Ovary (tissue), 9 donors: ENCODE results near the gene RPS6KA3. TPM values are rescaled to one million over a fixed set of nuclear protein-coding genes. Genes with fewer than 3 reads are reported as not detected.

Experiments used
- DNase-seq, 5 donors: peaks; one replicate each; pipeline ENCODE4 v3.0.0-alpha.2; 2019 to 2020
- H3K27ac ChIP-seq, 2 donors: fragments of 200-600 bp; one replicate each; pipeline versions ENCODE4 v1.5.1 to v1.8.0; 2019 to 2022
- H3K27me3 ChIP-seq: fragments of 200-600 bp; one replicate; pipeline ENCODE4 v1.8.0; 2022
- H3K36me3 ChIP-seq: fragments of 200-600 bp; sonication (generic); one replicate; pipeline ENCODE4 v1.5.1; 2019
- H3K4me1 ChIP-seq: one replicate; pipeline ENCODE4 v1.8.1; 2013; ENCODE audit warnings: mild to moderate bottlenecking, moderate library complexity; ENCODE audit not compliant: insufficient read depth
- H3K4me3 ChIP-seq: fragments of 200-600 bp; sonication (generic); one replicate; pipeline ENCODE4 v1.5.1; 2017
- H3K9me3 ChIP-seq, 2 donors: fragments of 200-600 bp in 1 of 2; sonication (generic) in 1 of 2; one replicate each; pipeline versions ENCODE4 v1.5.1 to v1.8.1; 2013 to 2019; ENCODE audit warnings: mild to moderate bottlenecking in 1 of 2, moderate library complexity in 1 of 2
- CTCF ChIP-seq, 3 donors: fragments of 450-650 bp in 2 of 3; fragments of 200-600 bp in 1 of 3; IDR thresholded peaks; one replicate each; pipeline versions ENCODE4 v1.5.1 to v1.8.0; 2016 to 2022; ENCODE audit warnings: antibody characterized with exemption in 3 of 3, mild to moderate bottlenecking in 1 of 3
- EP300 ChIP-seq: sonication (generic); formaldehyde crosslinking; IDR thresholded peaks from one replicate; pipeline ENCODE4 v1.6.1; 2017; ENCODE audit warnings: antibody characterized with exemption
- POLR2A ChIP-seq: fragments of 450-650 bp; IDR thresholded peaks from one replicate; pipeline ENCODE4 v1.6.1; 2017; ENCODE audit warnings: antibody characterized with exemption, mild to moderate bottlenecking, moderate library complexity
- WGBS, 3 donors: extraction: QIAGEN DNeasy Blood & Tissue Kit in 1 of 3; methylation state at CpG; one replicate each; pipeline versions ENCODE4 v1.1.5 to v1.1.7; 2013 to 2017; 5-methylcytosine and 5-hydroxymethylcytosine counted together
- intact Hi-C, 4 donors: fragments of 100-400 bp; cut with DNase I; formaldehyde crosslinking; loops; one replicate each; pipeline versions ENCODE4 v1.11.0 to v1.15.1; 2022 to 2023
- polyA plus RNA-seq, 2 donors: library from polyadenylated mRNA; stranded (reverse); fragments of 200-250 nt in 1 of 2; fragments of 350-450 nt in 1 of 2; fragmentation: Illumina TruSeq in 1 of 2; extraction: RNeasy Lipid Tissue Mini Kit (QIAGEN cat#74804) in 1 of 2; gene quantifications; one replicate each; pipeline ENCODE4 v1.2.3, GENCODE V29; 2013 to 2014
- total RNA-seq, 7 donors: library from RNA; depleted of rRNA in 2 of 7; stranded (reverse); fragments of >200 nt in 2 of 7; fragmentation: NEBNext Ultra II Directional in 3 of 7; extraction: Animal tissue kit (Norgen Biotek cat#: 25700) in 3 of 7; gene quantifications; one replicate each; pipeline versions ENCODE4 v1.1.0 to v1.2.4, GENCODE V29; 2016 to 2023
- donor health status: DM: no; HTN: no; CAD: no; lungs with moderate emphysema.
- donor health status: DM: no; HTN: no; CAD: no.
- donor health status: Bipolar disorder and iron deficiency.
- donor health status: DM: yes; HTN: yes; CAD: no.
- donor health status: DM: no; HTN: no; CAD: no.
- donor health status: DM: yes; HTN: yes; CAD: no.

Gene RPS6KA3
- total and polyA plus RNA-seq, 9 donors: 10.1 to 30.3 (median 26.6) TPM

- Histone ChIP-seq H3K27ac (no peak overlapping the region), H3K9me3 (no peaks in the 10 kb centered on the region), H3K36me3 (no peaks in the 10 kb centered on the region), H3K4me1 (no peaks in the 10 kb centered on the region), H3K27me3 (no peaks in the 10 kb centered on the region), H3K4me3 (no peak overlapping the region)
- DNase-seq: no peak
- intact Hi-C loops: no loop called here
- WGBS, 3 donors: 79 to 89% (median 86%) methylated on average over 2 of the region's 2 CpGs
- TF ChIP-seq EP300 (no peak), CTCF (IDR thresholded peaks at IDR 0.05) (no peak), POLR2A (no peak)
These were observed 41.8 kb downstream of the RPS6KA3 start for GRCh38 chrX:20224814-20225487.

GRCh38 chrX:20221902-20222301, 44.8 kb downstream of the RPS6KA3 start:
- intact Hi-C loops: no loop called here
- H3K27ac ChIP-seq: no peak overlapping the region
- H3K4me3 ChIP-seq: no peak overlapping the region
- H3K36me3 ChIP-seq: no peaks in the 10 kb centered on the region
- no peak for DNase-seq
- no peaks in the 10 kb centered on the region for H3K9me3 ChIP-seq
- 70 to 81% (median 74%) methylated on average over 3 of the region's 3 CpGs for WGBS, 3 donors
- H3K27me3 ChIP-seq: no peaks in the 10 kb centered on the region
- TF ChIP-seq EP300: no peak
- no peak for TF ChIP-seq POLR2A
- H3K4me1 ChIP-seq: no peaks in the 10 kb centered on the region

GRCh38 chrX:20218836-20219505, 47.7 kb downstream of the RPS6KA3 start:
- Histone ChIP-seq H3K27me3 (no peaks in the 10 kb centered on the region), H3K36me3 (no peaks in the 10 kb centered on the region), H3K4me3 (no peak overlapping the region), H3K27ac (no peak overlapping the region), H3K4me1 (no peaks in the 10 kb centered on the region), H3K9me3 (no peaks in the 10 kb centered on the region)
- TF ChIP-seq POLR2A (no peak), CTCF (IDR thresholded peaks at IDR 0.05) (no peak), EP300 (no peak)
- WGBS, 3 donors: 29 to 47% (median 33%) methylated on average over 9 of the region's 9 CpGs
- intact Hi-C loops: no loop called here
- DNase-seq: peak in 1 of 5 donors; percentile 28

GRCh38 chrX:20217906-20218305, 48.8 kb downstream of the RPS6KA3 start:
- Histone ChIP-seq H3K27ac (no peak overlapping the region), H3K4me1 (no peaks in the 10 kb centered on the region), H3K36me3 (no peaks in the 10 kb centered on the region), H3K4me3 (no peak overlapping the region), H3K27me3 (no peaks in the 10 kb centered on the region), H3K9me3 (no peaks in the 10 kb centered on the region)
- intact Hi-C loops: no loop called here
- 55 to 69% (median 67%) methylated on average over 2 of the region's 2 CpGs for WGBS, 3 donors
- no peak for TF ChIP-seq POLR2A
- TF ChIP-seq CTCF (IDR thresholded peaks at IDR 0.05): no peak
- TF ChIP-seq EP300: no peak
- DNase-seq: no peak

GRCh38 chrX:20217271-20217670, 49.4 kb downstream of the RPS6KA3 start:
- Histone ChIP-seq H3K27me3 (no peaks in the 10 kb centered on the region), H3K4me3 (no peak overlapping the region), H3K27ac (no peak overlapping the region), H3K4me1 (no peaks in the 10 kb centered on the region), H3K9me3 (no peaks in the 10 kb centered on the region), H3K36me3 (no peaks in the 10 kb centered on the region)
- intact Hi-C loops: no loop called here
- WGBS, 3 donors: 36 to 58% (median 47%) methylated on average over 1 of the region's 1 CpG
- DNase-seq: no peak
- TF ChIP-seq POLR2A (no peak), EP300 (no peak)
